GM18526 (cell line): Measurements from ENCODE around the gene CASK.

Experiments used
- POLR2A ChIP-seq: IDR thresholded peaks from 3 replicates; pipeline ENCODE4 v1.6.1; 2011; ENCODE audit not compliant: insufficient read length; ENCODE audit errors: extremely low read depth

Gene CASK

DNA sequence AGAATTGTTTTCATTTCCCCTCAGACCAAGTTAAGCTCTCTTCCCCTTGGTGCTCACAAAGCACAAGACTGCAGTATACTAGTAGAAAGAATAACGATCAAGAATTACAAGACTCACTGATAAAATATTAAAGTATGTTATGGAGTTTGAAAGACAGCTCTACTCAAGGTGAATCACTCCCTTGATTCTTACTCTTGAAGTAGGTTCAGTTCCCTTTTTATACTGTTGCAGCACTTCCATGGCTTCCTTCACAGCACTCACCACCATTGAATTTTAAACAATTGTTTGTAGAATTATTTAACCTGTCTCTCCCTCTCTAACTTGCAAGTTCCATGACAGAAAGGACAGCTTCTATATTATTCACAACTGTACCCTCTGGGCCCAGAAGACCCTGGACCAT is 42.2 kb downstream of the CASK start:
- TF ChIP-seq POLR2A, result no peak

DNA sequence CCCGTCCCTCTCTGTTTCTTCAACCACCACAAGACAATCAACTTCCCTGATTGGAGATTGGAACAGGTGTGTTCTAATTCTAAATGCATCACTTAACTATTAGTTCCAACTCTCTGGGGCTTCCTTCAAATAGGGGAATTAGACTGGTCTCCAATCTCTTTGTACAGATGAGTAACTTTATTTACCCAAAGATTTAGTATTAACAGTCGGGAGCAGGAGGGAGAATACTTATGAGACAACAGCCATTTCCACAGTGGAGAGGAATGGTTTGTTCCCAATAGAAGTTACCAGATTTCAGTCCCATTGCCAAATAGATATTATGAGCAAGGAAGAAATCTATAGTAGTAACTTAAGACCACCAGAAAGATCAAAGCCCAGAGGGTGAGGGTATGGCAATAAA is 46.2 kb downstream of the CASK start:
- TF ChIP-seq POLR2A, result no peak

DNA sequence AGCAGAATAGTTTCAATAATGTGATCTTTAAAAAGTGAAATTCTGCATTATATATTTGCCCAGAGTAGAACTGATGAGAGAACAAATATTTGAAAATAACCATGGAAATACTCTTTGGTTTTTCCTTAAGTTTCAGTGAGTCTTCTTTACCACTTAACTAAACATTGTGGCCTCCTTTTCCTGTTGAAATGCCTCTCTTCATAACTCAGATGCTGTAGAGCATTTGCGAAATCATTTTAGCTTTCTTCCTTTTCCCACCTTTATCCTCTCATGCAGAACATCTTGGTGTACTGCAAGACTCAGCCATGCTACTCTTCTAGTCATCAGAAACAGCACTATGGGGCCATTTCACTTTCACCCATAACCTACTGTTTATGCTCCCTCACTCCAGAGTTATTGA is 48.2 kb downstream of the CASK start:
- no peak for TF ChIP-seq POLR2A

DNA sequence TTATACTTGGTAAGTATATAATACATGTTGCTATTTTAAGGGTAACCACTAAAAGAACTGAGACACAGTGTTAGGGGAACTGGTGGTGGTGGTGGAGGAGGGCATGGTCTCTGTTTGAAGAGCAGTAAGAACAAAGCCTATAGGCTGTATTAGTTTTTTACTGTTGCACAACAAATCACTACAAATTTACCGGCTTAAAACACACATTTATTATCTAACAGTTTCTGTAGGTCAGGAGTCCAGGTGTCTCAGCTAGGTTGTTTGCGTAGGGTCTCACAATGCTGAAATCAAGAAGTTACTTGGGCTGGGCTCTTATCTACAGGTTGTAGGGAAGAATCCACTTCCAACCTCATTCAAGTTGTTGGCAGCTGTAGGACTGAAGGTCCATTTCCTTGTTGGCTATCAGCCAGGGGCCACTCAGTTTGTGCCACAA is 52.6 kb downstream of the CASK start:
- no peak for TF ChIP-seq POLR2A

DNA sequence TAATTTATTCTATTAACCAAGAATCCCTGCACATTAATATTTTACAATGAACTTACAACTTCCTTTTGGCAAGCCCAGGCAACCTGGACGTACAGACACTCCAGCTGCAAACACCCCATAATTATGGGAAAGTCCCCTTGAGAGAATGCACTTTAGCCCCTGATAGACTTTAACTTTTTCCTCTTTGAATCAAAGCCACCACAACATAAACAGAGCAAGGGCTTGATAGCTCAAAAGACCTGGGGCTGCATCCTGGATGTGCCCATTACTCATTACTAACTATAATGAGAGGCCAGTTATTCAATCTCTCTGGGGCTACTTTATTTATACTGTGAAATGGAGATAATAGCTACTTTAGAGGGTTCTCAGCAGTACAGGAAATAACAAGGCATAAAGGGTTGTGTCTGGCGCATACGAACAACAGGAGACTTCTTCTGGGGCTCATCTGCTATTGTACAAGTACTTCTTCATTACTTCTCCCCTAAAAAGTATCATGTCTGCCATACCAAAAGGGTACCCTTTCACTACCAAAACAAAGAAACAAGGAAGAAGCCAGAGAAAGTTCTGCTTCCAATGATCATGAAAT is 54.9 kb downstream of the CASK start:
- no peak for TF ChIP-seq POLR2A

DNA sequence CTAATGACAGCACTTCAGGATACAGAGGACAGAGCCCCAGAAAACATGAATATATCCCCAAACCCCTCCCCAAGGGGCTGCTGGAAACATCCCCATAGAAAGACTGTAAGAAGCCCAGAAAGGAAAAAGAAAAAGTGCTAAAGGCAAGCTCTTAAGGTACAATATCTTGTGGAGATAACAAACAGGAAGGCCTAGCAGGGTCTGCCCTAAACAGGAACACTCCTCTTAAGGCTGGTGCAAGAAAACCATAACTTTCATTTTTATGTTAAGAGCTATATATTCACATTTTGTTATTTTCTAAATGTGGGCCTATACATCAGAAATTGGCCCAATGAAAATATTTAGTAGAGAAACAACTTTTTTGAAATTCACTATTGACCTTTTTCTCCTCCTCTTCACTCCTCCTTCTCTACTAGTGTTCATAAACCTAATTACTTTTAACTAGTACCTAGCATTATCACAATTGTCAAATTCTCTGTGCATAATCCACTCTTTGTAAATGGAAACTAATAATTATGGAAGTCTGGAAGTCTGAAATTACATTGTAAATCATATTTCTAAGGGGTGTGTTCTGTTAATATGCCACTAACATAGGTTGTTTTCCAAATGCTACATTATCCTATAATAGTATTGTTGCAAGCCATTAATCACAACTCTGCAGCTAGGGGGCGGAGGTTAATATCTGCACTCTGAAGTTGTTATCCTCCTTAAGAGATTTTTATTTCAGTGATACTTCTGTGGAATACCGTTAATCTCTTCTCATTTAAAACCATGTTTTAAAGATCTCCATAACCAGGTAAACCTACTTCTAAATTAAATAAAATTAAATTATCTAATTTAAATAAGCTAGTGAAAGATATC is 59.8 kb downstream of the CASK start:
- no peak for TF ChIP-seq POLR2A

DNA sequence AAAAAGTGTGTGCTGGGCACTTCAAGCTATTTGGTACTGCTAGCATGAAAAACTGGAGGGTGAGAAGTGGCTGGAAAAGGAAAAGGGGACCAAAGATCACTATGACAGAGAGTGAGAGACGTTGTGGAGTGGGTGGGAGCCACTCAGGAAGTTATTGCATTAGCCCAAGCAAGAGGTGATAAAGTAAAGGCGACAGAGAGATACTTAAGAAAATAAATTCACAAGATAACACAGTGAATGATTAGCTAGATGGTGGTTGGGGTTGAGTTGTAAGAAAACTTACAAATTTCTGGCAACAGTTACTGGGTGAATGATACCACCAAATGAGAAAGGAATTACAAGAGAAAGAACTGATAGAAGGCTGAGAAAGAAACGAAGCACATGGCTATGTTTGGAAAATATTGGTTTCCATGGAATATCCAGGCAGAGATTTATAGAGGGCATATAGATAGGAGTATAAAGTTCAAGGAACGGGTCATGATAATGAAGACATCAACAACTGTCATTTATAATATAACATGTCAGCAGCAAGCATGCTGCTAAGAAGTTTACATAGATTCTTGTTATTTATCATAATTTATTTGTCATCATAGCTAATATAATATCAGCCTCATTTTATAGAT is 60.7 kb downstream of the CASK start:
- no peak for TF ChIP-seq POLR2A

DNA sequence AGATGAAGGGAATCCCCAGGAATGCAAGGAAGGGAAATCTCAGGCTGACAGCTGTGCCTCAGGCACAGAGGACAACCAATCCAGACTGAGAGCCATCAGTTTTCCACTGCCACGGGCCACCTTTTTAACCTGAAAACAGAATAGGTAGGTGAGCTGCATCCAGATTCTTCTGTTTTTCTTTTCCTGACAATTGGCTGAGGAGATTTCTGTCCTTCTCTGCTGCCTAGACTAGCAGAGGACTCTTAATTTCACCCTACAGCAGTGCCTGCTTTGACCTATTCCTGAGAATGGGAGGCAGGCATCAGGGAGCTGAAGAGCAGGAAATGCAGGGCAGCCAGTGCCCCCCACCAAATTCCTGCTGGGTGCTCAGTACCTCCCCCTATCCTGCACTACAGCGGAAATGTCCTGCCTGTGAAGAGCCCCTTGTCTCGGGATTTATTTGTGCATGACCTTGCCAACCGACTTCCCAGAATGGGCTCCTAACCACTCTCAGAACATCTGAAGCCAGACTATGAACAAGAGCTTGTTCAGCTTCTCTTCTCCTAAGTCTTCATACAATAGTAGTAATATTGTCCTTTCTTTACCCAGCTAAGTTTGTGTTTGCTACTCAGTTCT is 65.1 kb downstream of the CASK start:
- no peak for TF ChIP-seq POLR2A

DNA sequence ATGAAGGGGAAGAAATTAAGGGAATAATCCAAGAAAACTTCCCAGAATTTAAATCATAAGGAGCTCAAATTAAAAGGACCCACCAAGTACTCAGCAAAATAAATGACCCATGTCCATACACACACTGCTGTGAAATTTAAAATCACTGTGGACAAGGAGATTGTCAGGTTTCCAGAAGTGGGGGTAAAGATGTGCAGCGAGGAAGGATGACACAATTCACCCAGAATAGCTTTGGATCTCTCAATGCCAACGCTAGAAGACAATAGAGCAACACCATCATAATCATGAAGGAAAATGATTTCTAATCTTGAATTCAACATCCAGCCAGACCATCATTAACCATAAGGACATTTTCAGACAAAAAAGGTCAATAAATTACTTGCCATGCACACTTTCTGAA is 65.7 kb downstream of the CASK start:
- no peak for TF ChIP-seq POLR2A

DNA sequence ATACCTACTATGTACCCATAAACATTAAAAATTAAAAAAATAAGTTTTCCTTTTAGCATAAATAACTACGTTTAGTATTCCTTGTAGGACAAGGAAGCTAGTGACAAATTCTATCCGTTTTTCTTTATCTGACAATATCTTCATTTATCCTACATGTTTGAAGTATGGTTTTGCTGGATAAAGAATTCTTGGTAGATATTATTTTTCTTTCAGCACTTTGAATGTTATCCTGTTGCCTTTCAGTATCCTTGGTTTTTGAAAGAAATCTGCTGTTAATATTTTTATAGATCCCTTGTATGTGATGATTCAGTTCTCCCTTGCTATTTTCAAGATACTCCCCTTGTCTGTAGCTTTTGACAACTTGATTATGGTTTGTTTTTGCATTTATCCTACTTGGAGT is 76.6 kb downstream of the CASK start:
- TF ChIP-seq POLR2A, result no peak

DNA sequence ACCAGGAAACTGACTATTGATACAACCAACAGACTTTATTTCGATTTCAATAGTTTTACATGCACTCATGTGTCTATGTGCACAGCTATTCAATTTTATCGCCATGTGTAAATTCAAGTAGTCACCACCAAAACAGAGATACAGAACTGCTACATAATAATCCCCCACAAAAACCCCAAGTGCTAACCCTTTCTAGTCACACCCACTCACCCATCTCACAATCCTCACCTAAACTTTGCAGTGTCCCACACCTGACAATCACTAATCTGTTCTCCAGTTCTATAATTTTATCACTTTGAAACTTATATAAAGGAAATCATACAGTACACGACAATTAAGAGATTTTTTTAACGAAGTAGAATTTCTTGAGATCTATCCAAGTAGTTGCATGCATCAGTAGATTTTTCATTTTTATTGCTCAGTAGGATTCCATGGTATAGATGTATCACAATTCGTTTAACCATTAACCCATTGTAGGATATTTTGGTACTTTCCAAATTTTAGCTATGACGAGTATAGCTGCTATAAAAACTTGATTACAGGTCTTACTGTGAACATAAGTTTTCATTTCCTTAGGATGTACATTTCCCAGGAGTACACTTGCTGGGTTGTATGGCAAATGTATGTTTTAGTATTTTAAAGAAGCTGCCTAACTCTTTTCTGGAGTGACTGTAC is 85.9 kb downstream of the CASK start:
- TF ChIP-seq POLR2A, result no peak

DNA sequence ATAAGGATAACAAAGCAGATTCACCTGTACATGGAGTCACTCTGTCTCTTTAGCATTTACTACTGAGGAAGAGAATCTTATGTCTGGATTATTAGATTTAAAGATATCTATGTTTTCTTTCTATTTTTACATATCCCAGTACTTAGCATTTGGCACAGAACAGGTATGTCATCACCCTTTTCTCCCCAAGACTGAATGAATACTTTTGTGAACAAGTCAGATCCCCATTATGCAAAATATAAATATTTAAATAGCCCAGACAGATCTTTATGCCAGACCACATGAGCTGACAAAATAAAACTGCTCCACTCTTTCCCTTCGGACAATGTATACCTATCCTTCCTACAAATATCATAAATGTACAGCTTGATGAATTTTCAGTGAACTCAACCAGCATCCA is 94.5 kb downstream of the CASK start:
- TF ChIP-seq POLR2A, result no peak

DNA sequence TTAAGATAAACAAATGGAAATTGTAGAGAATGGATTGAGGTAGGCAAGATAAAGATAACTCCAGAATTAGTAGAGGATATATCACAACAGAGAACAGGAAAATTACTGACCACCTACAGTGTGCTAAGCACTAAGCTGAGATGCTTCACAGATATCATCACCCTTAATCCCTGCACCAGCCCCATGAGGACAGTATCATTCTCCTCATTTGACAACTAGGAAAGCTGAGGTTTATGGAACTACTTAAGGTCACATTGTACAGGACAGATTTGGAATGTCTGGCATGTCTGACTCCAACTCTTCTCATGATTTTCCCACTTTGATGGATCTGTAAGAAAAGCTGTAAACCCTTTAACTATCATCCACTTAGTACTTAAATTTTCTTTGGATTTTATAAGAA is 95.5 kb downstream of the CASK start:
- no peak for TF ChIP-seq POLR2A

DNA sequence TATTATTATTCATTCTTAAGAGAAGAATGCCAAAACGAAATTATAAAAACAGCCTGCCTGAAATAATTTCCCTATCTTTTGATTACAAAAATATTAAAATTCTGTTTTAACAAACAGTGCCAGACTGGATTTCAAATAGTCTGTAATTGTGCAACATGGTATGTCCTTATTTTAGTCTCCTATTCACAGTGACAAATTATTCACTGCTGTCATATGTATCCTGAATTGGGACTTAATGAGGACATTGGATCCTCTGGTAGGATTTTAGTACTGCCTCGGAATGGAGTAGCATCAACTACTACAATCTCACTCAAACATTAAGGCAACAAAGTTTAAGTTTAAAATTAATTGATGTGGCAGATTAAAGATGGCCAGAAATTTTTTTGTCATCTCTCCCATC is 97.6 kb downstream of the CASK start:
- no peak for TF ChIP-seq POLR2A

DNA sequence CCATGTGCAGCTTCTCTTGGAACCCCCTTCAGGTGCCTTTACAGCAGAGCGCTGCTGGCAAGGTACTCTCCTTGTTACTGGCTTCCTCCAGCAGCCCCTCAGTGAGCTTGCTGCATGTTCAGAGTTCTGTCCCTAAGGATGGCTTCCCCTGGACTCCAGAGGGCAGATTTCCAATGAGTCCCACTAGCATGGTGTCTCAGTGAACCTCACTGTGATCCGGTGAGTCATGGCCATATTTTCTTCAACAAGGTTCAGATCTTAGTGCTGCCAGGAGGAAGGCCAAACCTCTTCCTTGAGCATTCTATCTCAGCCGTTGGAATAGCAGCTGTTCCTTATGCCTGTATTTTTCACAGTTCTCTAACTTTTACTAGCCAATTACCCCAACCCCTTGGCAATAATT is 98.8 kb downstream of the CASK start:
- no peak for TF ChIP-seq POLR2A
